Large intestine (tissue), 3 donors: ENCODE results near the gene FOXO3. TPM values are rescaled to one million over a fixed set of nuclear protein-coding genes. Genes with fewer than 3 reads are reported as not detected.

ENCODE experiments used
- DNase-seq, 2 donors: peaks; one replicate each; pipeline versions ENCODE4 v3.0.0 to v3.0.0-alpha.2; 2013
- H3K27ac ChIP-seq: one replicate; pipeline ENCODE4 v1.5.1; 2013; ENCODE audit warnings: low read length
- H3K27me3 ChIP-seq: 2 replicates; pipeline ENCODE4 v1.6.1; 2013; ENCODE audit warnings: low read length; ENCODE audit not compliant: control insufficient read depth, insufficient read depth
- H3K36me3 ChIP-seq: 2 replicates; pipeline ENCODE4 v1.6.1; 2013; ENCODE audit warnings: low read length; ENCODE audit not compliant: control insufficient read depth, insufficient read depth
- H3K4me1 ChIP-seq: one replicate; pipeline ENCODE4 v1.6.1; 2013; ENCODE audit warnings: low read length; ENCODE audit not compliant: control insufficient read depth, insufficient read depth
- H3K4me3 ChIP-seq: one replicate; pipeline ENCODE4 v1.5.1; 2013; ENCODE audit warnings: low read length
- H3K9me3 ChIP-seq: one replicate; pipeline ENCODE4 v1.6.1; 2013; ENCODE audit warnings: mild to moderate bottlenecking, low read depth, low read length, moderate library complexity; ENCODE audit not compliant: control insufficient read depth
- WGBS: methylation state at CpG from one replicate; pipeline ENCODE4 v1.1.5; 2013; ENCODE audit warnings: low lambda C conversion rate; ENCODE audit not compliant: insufficient coverage; 5-methylcytosine and 5-hydroxymethylcytosine counted together
- polyA plus RNA-seq: library from polyadenylated mRNA; unstranded; fragments of 120-200 nt; gene quantifications from one replicate; pipeline ENCODE4 v1.2.1, GENCODE V29; 2013

The FOXO3 gene
- polyA plus RNA-seq, 1 donor: 39.9 TPM

DNA sequence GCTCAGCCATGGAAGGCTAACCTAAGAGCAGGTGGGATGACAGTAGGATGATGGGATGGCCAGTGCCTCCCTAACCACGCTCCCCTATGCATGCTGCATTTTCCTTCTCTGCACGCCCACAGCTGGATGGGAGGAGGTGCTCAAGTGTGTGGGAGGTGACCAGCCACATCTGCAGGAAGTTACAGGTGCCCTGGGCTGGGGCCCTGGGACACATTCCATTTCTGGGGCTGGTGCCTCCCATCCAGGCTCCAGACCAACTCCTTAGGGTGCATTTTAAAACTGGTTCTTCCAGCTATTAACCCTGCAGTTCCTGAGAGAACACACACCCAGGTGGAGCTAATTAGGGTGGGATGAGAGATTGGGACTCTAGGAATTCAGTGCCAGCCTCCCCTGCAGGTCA is 152.2 kb downstream of the FOXO3 start:
- no peaks in the 10 kb centered on the region for H3K9me3 ChIP-seq
- WGBS: no CpG with 5 or more reads among the region's 2 CpGs
- H3K27ac ChIP-seq: no peak overlapping the region
- DNase-seq: no peak
- H3K4me3 ChIP-seq: no peak overlapping the region
- H3K36me3 ChIP-seq: no peaks in the 10 kb centered on the region
- no peaks in the 10 kb centered on the region for H3K27me3 ChIP-seq
- peaks cover 27% of the 10 kb centered on the region for H3K4me1 ChIP-seq

DNA sequence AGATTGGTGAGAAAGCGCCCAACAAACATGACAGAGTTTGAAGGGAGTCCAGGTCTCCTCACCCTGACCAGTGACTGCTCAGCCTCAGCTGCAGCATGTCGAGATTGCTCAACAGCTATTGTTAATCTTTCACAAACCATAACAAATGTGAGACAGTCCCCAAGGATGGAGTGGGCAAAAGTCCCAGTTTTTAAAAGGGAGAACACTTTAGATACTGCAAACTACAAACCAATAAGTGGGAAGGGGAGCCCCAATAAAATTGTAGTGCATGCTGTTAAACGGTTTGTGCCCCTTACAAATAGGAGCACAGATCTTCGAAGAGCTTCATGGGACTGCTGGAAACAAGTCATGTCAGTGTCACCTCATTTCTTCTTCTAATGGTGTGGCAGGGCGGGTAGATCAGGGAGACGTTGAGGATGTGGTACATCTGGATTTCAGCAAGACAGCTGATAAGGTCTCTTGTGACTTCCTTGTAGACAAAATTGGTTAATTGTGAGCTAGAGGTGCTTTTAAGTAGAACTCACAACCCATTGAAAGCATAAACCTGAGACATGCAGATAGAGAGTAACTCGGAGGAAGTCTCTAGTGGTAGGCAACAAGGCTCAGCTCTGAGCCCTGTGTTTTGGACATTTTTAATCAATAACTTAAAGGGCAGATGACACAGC is 153.5 kb downstream of the FOXO3 start:
- WGBS: no CpG with 5 or more reads among the region's 7 CpGs
- H3K27me3 ChIP-seq: no peaks in the 10 kb centered on the region
- peaks cover 27% of the 10 kb centered on the region for H3K4me1 ChIP-seq
- H3K4me3 ChIP-seq: no peak overlapping the region
- DNase-seq: peak in 1 of 2 donors; percentile 46
- no peaks in the 10 kb centered on the region for H3K36me3 ChIP-seq
- no peaks in the 10 kb centered on the region for H3K9me3 ChIP-seq
- no peak overlapping the region for H3K27ac ChIP-seq

DNA sequence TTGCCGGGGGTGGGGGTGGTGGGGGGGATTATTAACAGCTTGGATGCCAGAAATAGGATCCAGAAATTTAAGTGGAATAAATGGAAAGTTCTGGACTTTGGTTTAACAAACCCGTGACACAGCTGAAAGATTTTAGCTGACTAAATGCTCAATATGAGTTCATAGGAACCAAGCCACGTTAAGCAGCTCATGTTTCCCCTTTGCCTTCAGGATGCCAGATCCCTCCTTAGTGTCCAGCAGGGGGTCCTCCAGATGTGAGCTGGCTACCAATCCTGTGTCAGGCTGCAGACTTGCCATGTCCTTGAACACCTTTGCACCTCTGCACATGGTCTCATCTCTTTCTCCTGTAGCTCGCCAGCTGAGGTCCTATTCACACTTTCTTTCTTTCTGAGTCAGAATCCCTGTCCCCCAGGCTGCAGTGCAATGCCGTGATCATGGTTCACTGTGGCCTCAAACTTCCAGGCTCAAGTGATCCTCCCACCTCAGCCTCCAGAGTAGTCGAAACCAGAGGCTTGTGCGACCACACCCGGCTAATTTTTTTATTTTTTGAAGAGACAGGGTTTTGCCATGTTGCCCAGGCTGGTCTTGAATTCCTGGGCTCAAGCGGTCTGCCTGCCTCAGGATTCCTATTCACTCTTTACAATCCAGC is 154.2 kb downstream of the FOXO3 start:
- no peaks in the 10 kb centered on the region for H3K36me3 ChIP-seq
- H3K4me3 ChIP-seq: no peak overlapping the region
- H3K9me3 ChIP-seq: no peaks in the 10 kb centered on the region
- WGBS: no CpG with 5 or more reads among the region's 9 CpGs
- H3K4me1 ChIP-seq: peaks cover 27% of the 10 kb centered on the region
- H3K27ac ChIP-seq: no peak overlapping the region
- peak in 1 of 2 donors; percentile 27 for DNase-seq
- H3K27me3 ChIP-seq: no peaks in the 10 kb centered on the region

DNA sequence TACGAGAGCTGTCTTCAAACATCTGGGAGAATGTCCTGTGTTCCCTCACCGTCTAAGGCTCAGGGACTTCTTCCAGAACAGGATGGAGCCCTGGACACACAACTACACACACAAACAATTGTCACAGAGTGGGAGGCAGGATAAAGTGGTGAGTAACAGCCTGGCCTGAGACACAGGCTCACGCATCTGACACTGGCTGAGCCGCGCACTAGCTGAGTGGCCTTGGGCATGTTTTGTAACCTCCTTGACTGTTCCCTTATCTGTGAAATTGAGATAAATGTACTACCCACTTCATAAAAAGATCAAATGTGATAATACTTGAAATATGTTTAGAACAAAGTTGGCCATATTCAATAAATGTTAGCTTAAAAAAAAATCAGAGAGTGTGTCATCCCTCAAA is 155.1 kb downstream of the FOXO3 start:
- WGBS: no CpG with 5 or more reads among the region's 5 CpGs
- Histone ChIP-seq H3K4me3 (no peak overlapping the region), H3K27me3 (no peaks in the 10 kb centered on the region), H3K27ac (no peak overlapping the region), H3K36me3 (no peaks in the 10 kb centered on the region), H3K4me1 (peaks cover 27% of the 10 kb centered on the region), H3K9me3 (no peaks in the 10 kb centered on the region)
- DNase-seq: no peak

DNA sequence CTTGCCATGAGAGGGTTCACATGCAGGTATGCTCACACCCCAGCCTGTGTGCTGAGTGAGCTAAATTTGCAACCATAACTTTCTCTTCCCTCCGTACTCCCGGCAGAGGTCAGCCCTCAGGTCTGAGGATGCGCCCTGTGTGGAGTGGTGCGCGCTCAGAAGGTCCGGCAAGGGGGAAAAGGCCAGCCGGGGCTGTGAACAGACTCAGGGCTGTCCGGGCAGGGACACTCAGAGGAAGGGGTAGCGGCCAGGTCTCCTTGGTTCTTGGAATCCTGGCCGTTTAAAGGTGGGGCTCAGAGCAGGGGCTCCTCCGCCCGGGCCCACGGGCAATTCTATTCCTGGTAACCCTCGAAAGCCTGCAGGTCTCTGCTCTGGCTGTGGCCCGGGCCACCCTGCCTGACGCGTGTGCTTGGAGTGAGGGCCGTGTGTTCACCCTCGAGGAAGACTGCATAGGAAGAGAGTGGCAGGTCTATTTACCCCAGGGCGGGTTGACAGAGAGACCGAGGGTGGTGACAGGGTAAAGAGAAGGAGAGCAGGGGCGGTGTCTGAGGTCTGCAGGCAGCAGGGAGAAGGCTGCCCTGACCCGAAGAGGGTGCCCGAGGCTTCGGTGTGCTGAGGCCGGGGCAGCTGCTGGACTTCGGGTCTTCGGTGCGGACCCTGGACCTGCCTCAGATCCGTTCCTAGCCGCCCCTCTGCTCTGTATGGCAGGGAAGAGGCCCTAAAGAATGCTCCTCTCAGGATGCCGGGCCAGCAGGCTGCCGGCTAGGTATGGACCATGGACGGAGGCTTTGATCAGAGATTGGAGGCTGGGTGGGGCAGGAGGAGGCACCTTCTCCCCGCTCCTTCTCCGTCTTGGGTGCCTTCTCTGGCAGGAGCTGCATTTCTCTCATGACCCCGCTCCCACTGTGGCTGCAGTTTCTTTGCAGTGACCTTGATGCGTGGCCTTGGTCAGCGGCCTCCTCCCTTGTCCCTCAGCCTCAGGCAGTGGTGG is 156.4 kb downstream of the FOXO3 start:
- Histone ChIP-seq H3K4me1 (peaks cover 27% of the 10 kb centered on the region), H3K36me3 (no peaks in the 10 kb centered on the region), H3K27ac (no peak overlapping the region), H3K4me3 (no peak overlapping the region), H3K9me3 (no peaks in the 10 kb centered on the region), H3K27me3 (no peaks in the 10 kb centered on the region)
- no peak for DNase-seq
- no CpG with 5 or more reads among the region's 39 CpGs for WGBS

DNA sequence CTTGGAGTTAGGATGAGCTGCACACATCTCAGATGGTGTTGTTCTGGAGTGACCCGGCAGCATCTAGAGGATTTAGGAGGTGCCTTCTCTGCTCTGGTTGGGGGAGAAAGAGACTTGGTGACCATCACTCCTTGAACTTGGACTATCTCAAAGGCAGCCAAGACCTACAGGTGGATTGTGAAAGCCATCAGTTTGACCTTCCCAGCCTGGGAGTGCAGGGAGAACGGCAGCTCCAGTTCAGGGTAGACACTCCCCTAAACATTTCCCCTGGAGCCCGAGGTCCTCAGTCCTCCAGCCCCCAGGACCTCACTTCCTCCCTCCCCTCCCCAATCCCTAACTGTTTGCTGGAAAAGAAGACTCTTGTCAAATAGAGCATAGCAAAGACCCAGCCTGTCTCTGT is 158.8 kb downstream of the FOXO3 start:
- no CpG with 5 or more reads among the region's 3 CpGs for WGBS
- H3K27ac ChIP-seq: no peak overlapping the region

DNA sequence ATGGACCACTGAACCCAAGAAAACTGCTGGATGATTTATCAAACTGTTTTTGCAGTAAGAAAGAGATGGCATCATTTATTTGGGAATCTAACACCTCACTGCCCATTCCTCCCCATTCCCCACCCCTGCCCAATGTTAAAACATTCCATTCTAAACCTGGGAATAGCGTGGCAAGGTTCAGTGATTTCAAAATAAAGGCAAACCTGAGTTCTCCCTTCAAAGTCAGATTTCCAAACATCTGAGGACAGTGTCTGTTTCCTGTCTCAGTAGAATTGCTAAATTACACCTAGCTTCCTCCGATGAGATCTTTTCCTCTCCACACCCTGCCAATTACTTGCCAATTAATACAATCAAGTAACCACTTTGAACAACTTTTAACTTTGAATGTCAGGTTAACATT is 160.1 kb downstream of the FOXO3 start:
- Histone ChIP-seq H3K9me3 (peaks cover 6% of the 10 kb centered on the region), H3K36me3 (no peaks in the 10 kb centered on the region), H3K4me3 (no peak overlapping the region), H3K27ac (no peak overlapping the region), H3K4me1 (peaks cover 6% of the 10 kb centered on the region), H3K27me3 (no peaks in the 10 kb centered on the region)
- WGBS: 43% methylated on average over 1 of the region's 2 CpGs
- DNase-seq: no peak

More for the DNA sequence above, 158.8 kb downstream of the FOXO3 start:
- Histone ChIP-seq H3K36me3 (no peaks in the 10 kb centered on the region), H3K9me3 (peaks cover 6% of the 10 kb centered on the region), H3K4me3 (no peak overlapping the region), H3K27me3 (no peaks in the 10 kb centered on the region), H3K4me1 (peaks cover 10% of the 10 kb centered on the region)
- DNase-seq: no peak

DNA sequence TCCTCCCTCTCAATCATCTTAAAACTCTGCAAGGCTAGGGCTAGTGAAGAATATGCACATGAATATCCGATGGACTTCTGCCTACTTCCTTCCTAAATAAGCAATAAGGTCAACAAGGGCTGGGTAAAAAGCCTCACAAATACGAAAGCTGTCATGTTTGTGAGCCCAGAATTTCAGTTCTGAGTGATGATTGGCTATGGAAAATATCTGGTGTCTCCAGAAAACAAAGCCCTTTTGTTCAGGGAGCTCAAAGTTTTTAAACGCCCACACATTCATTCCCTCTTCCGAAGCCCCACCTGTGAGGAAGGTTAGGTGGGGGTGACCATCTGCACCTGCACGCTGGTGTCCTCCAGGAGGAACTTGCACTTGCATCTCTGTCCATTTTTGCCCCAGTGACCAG is 160.6 kb downstream of the FOXO3 start:
- no peaks in the 10 kb centered on the region for H3K27me3 ChIP-seq
- peaks cover 6% of the 10 kb centered on the region for H3K9me3 ChIP-seq
- H3K4me3 ChIP-seq: no peak overlapping the region
- no peak overlapping the region for H3K27ac ChIP-seq
- H3K36me3 ChIP-seq: no peaks in the 10 kb centered on the region
- WGBS: no CpG with 5 or more reads among the region's 5 CpGs
- peaks cover 6% of the 10 kb centered on the region for H3K4me1 ChIP-seq
- DNase-seq: no peak

DNA sequence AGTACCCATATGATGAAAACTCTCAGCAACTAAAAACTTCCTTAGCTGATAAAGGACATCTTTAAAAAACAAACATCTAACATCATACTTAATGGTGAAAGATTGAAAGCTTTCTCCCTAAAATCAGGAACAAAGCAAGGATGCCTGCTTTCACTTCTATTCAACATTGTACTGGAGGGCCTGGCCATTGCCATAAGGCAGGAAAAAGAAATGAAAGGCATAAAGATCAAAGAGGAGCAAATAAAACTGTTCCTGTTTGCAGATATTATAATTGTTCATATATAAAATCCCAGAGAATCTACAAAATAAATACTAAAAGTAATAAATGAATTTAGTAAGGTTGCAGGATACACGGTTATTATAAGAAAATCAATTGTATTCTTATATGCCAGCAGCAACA is 162.9 kb downstream of the FOXO3 start:
- Histone ChIP-seq H3K27me3 (no peaks in the 10 kb centered on the region), H3K4me3 (no peak overlapping the region), H3K36me3 (no peaks in the 10 kb centered on the region), H3K27ac (no peak overlapping the region), H3K9me3 (peaks cover 6% of the 10 kb centered on the region), H3K4me1 (peaks cover 2% of the 10 kb centered on the region)
- 100% methylated on average over 1 of the region's 1 CpG for WGBS
- DNase-seq: no peak

DNA sequence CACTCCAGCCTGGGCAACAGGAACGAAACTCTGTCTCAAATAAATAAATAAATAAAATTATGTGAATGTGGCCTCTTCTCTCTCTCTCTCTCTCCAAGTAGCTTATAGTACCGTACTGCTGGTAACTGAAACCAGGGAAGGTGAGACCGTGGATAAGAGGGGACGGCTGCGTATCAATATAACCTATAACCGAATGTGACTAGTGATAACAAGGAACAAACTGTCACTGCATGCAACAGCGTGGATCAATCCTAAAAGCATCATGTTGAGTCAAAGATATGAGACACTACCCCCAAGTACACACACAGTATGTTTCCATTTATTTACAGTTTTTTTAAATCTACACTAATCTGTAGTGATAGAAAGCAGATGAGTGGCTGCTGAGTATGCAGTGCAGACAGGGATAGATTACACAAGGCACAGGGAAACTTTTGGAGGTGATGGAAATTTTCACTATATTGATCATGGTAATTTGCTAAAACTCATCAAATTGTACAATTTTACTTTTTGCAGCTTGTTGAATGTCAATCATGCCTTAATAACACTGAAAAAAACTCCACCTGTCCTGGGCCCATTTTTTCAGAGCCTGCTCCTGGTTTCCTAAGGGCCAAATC is 166.1 kb downstream of the FOXO3 start:
- no peak overlapping the region for H3K27ac ChIP-seq
- H3K27me3 ChIP-seq: no peaks in the 10 kb centered on the region
- peaks cover 14% of the 10 kb centered on the region for H3K4me1 ChIP-seq
- no peaks in the 10 kb centered on the region for H3K36me3 ChIP-seq
- H3K9me3 ChIP-seq: peaks cover 6% of the 10 kb centered on the region
- H3K4me3 ChIP-seq: no peak overlapping the region
- 94% methylated on average over 4 of the region's 7 CpGs for WGBS
- no peak for DNase-seq
